HepG2 (cell line): ENCODE data around the gene INSIG2. TPM values are rescaled to one million over a fixed set of nuclear protein-coding genes. Genes with fewer than 3 reads are reported as not detected.

Experiments
- ATAC-seq: fragments of 200-7000 bp; cut with Tn5 transposase; 3 replicates; pipeline ENCODE4 v1.9.1; 2020; ENCODE audit warnings: mild to moderate bottlenecking, moderate library complexity
- BruUV-seq: library from RNA; stranded (reverse); fragments of 400-500 nt; replicated peaks from 2 replicates; lab custom pipeline; 2021; lab: Mats Ljungman, UMichigan
- CTCF ChIA-PET: fragments of 300-600 bp; formaldehyde crosslinking; extraction: SDS; loops from one replicate; lab custom pipeline; 2021; ENCODE audit warnings: low total read pairs, inconsistent platforms, low intra/inter-chr PET ratio; lab: Yijun Ruan, JAX
- POLR2A ChIA-PET: fragments of 350-600 bp; sonication (Branson Sonifier 250); formaldehyde crosslinking; loops from one replicate; lab custom pipeline; 2020; ENCODE audit warnings: antibody characterized with exemption, inconsistent platforms; lab: Yijun Ruan, JAX
- DNase-seq: peaks from one replicate; pipeline ENCODE4 v3.0.0-alpha.2; 2015; ENCODE audit warnings: low spot score
- FAIRE-seq: peaks from 3 replicates; lab custom pipeline; 2011; peaks lifted over from hg19 to GRCh38; lab: Jason Lieb, UNC
- H2AFZ ChIP-seq: one replicate; pipeline ENCODE4 v1.6.1; 2011; ENCODE audit warnings: low read length, inconsistent platforms
- H3K27ac ChIP-seq: fragments of 300-600 bp; 3 replicates; pipeline ENCODE4 v1.8.0; 2011; ENCODE audit warnings: mixed run types, mild to moderate bottlenecking, mixed read lengths, low read length, inconsistent platforms; ENCODE audit not compliant: insufficient read depth; ENCODE audit errors: extremely low read length
- H3K27me3 ChIP-seq, 2 experiments: fragments of 200-600 bp in 1 of 2; 2 replicates in 1 of 2; 3 replicates in 1 of 2; pipeline versions ENCODE4 v1.6.0 to v1.8.0; 2011; ENCODE audit warnings: low read length in 2 of 2, mild to moderate bottlenecking in 2 of 2, moderate library complexity in 2 of 2, inconsistent platforms in 1 of 2; ENCODE audit not compliant: insufficient read depth in 2 of 2, control insufficient read depth in 1 of 2
- H3K36me3 ChIP-seq, 2 experiments: fragments of 200-600 bp in 1 of 2; replicated peaks in 1 of 2; 2 replicates in 1 of 2; 3 replicates in 1 of 2; pipeline versions ENCODE4 v1.5.1 to v1.8.0; 2011; ENCODE audit warnings: low read length in 2 of 2, inconsistent platforms in 1 of 2; ENCODE audit not compliant: insufficient read depth in 2 of 2, control insufficient read depth in 1 of 2
- H3K4me1 ChIP-seq: 2 replicates; pipeline ENCODE4 v1.5.1; 2012; ENCODE audit warnings: low read length, inconsistent platforms; ENCODE audit not compliant: insufficient read depth
- H3K4me2 ChIP-seq: 2 replicates; pipeline ENCODE4 v1.6.0; 2011; ENCODE audit warnings: low read depth, low read length, inconsistent platforms
- H3K4me3 ChIP-seq, 3 experiments: fragments of 200-600 bp in 1 of 3; sonication (generic), shearing (Covaris generic) in 1 of 3; replicated peaks in 1 of 3; 2 replicates each; pipeline ENCODE4 v1.5.1; 2011 to 2016; ENCODE audit warnings: low read length in 3 of 3, inconsistent platforms in 2 of 3, low read depth in 2 of 3, mild to moderate bottlenecking in 2 of 3, control low read depth in 1 of 3, mixed read lengths in 1 of 3; ENCODE audit not compliant: insufficient read depth in 1 of 3
- H3K79me2 ChIP-seq: one replicate; pipeline ENCODE4 v1.6.1; 2011; ENCODE audit warnings: low read length, inconsistent platforms; ENCODE audit not compliant: insufficient read depth
- H3K9ac ChIP-seq: 2 replicates; pipeline ENCODE4 v1.6.0; 2011; ENCODE audit warnings: mild to moderate bottlenecking, low read depth, low read length, inconsistent platforms; ENCODE audit not compliant: insufficient read depth
- H3K9me3 ChIP-seq: 2 replicates; pipeline ENCODE4 v1.5.1; 2012; ENCODE audit warnings: mild to moderate bottlenecking, low read length
- H4K20me1 ChIP-seq: 2 replicates; pipeline ENCODE4 v1.6.0; 2011; ENCODE audit warnings: inconsistent platforms, mild to moderate bottlenecking, low read length, moderate library complexity; ENCODE audit not compliant: insufficient read depth
- EP300 ChIP-seq, 3 experiments: sonication (generic) in 1 of 3; formaldehyde crosslinking in 1 of 3; IDR thresholded peaks; 2 replicates each; pipeline versions ENCODE4 v1.5.1 to v1.6.1; 2011 to 2020; ENCODE audit warnings: low read depth in 2 of 3, low read length in 2 of 3, borderline replicate concordance in 1 of 3, improper control_type of control experiment in 1 of 3, mild to moderate bottlenecking in 1 of 3, missing genetic modification reagents in 1 of 3, moderate library complexity in 1 of 3
- KAT8 ChIP-seq: IDR thresholded peaks from 2 replicates; pipeline ENCODE4 v1.6.1; 2016; ENCODE audit warnings: missing genetic modification reagents, missing compliant biosample characterization
- PCBP2 ChIP-seq: fragments of 200-400 bp; formaldehyde crosslinking; optimal IDR thresholded peaks from 2 replicates; pipeline ENCODE3; 2018; ENCODE audit warnings: low read length, low read depth; ENCODE audit not compliant: poor library complexity, severe bottlenecking
- PHB2 ChIP-seq: fragments of 450-650 bp; IDR thresholded peaks from 2 replicates; pipeline ENCODE4 v1.6.1; 2018; ENCODE audit not compliant: partially characterized antibody
- POLR2A ChIP-seq, 2 experiments: IDR thresholded peaks; 2 replicates each; pipeline ENCODE4 v1.6.1; 2011; ENCODE audit warnings: low read depth in 2 of 2, low read length in 2 of 2, mild to moderate bottlenecking in 1 of 2, moderate library complexity in 1 of 2; ENCODE audit not compliant: insufficient read depth in 1 of 2
- SAP130 ChIP-seq: IDR thresholded peaks from 2 replicates; pipeline ENCODE4 v1.6.1; 2016; ENCODE audit warnings: low read depth
- SMARCC2 ChIP-seq: fragments of 450-650 bp; IDR thresholded peaks from 2 replicates; pipeline ENCODE4 v1.6.1; 2017; ENCODE audit warnings: antibody characterized with exemption, mild to moderate bottlenecking
- ZNF337 ChIP-seq: sonication (generic); formaldehyde crosslinking; IDR thresholded peaks from 2 replicates; pipeline ENCODE4 v1.5.1; 2020; ENCODE audit warnings: missing genetic modification reagents, low read depth, mild to moderate bottlenecking, borderline replicate concordance
- ZNF441 ChIP-seq: sonication (generic); formaldehyde crosslinking; IDR thresholded peaks from 2 replicates; pipeline ENCODE4 v1.7.0; 2021; ENCODE audit warnings: missing genetic modification reagents, borderline replicate concordance
- WGBS: methylation state at CpG from one replicate; pipeline ENCODE4 v1.1.6; 2017; ENCODE audit warnings: low lambda C conversion rate; 5-methylcytosine and 5-hydroxymethylcytosine counted together
- in situ Hi-C: cut with HindIII; loops from 2 replicates; pipeline ENCODE4 v1.10.0; 2017; ENCODE audit warnings: low pct_unique_long_range_greater_than_20kb; ENCODE audit not compliant: extremely low pct_ligation_motif_present
- intact Hi-C: fragments of 100-400 bp; cut with micrococcal nuclease; formaldehyde crosslinking; loops from one replicate; pipeline ENCODE4 v1.10.0; 2022; ENCODE audit not compliant: unreplicated experiment
- polyA plus RNA-seq, 8 experiments: library from polyadenylated mRNA; depleted of rRNA in 3 of 8; stranded (reverse) in 7 of 8; unstranded in 1 of 8; fragments of >200 nt; fragmentation: Illumina TruSeq in 4 of 8; extraction: Trizol in 4 of 8; gene quantifications; 2 replicates each; pipeline versions ENCODE4 v1.2.1 to v1.2.3, GENCODE V29; 2011 to 2016; ENCODE audit warnings: low read depth in 4 of 8, missing spikeins in 1 of 8, mixed read lengths in 1 of 8; ENCODE audit not compliant: insufficient read depth in 1 of 8
- total RNA-seq, 5 experiments: library from RNA; depleted of rRNA; stranded (reverse); fragments of >200 nt; fragmentation: Illumina TruSeq; extraction: Trizol; gene quantifications; 2 replicates each; pipeline ENCODE4 v1.2.3, GENCODE V29; 2016; ENCODE audit warnings: low read depth in 1 of 5
- TF ChIP-seq, protein P1 (sequence below): sonication (generic); formaldehyde crosslinking; IDR thresholded peaks from 2 replicates; pipeline ENCODE4 v1.5.0; 2020; ENCODE audit warnings: mild to moderate bottlenecking, missing genetic modification reagents, moderate library complexity
- TF ChIP-seq, protein P2 (sequence below): IDR thresholded peaks from 2 replicates; pipeline ENCODE4 v1.6.1; 2016
- TF ChIP-seq, protein P3 (sequence below): sonication (generic); formaldehyde crosslinking; IDR thresholded peaks from 2 replicates; pipeline ENCODE4 v1.4.0; 2020; ENCODE audit warnings: missing genetic modification reagents

The INSIG2 gene
- total and polyA plus RNA-seq, 2 of the 13 experiments (the other 11 are each of a cell fraction or from before 2014, with no cell fraction given), result 73.5 to 481 TPM

DNA sequence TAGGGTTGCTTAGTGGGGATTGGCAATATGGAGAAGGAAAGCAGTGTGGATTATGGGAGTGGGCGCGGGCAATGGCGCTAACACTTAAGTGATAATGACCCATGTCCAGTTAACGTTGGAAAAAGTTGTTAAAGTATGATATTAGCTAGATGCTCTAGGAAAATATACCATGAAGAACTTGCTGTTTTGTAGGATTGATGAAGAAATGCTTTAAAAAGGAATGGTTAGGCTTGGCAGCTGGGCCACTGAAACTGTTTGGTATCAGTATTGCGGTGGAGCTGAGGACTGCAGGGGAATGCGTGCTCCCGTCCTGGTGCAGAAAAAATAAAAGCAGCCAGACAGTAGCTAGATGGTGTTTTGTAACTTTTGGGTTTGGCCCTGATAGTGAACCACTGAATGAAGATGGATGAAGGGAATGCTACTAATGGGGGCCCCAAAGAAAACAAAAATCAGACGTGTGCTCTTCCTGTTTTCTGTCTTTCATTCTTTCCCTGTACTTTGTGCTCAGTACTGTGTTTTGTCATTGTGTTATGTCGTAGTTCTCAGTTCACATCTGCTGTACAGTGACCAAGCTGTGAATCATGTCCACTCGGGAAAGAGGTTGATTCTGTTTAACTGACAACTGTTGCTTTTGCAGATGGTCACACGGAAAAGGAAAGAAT is 999 bp downstream of the INSIG2 start (continued):
- TF ChIP-seq, protein P1, sequence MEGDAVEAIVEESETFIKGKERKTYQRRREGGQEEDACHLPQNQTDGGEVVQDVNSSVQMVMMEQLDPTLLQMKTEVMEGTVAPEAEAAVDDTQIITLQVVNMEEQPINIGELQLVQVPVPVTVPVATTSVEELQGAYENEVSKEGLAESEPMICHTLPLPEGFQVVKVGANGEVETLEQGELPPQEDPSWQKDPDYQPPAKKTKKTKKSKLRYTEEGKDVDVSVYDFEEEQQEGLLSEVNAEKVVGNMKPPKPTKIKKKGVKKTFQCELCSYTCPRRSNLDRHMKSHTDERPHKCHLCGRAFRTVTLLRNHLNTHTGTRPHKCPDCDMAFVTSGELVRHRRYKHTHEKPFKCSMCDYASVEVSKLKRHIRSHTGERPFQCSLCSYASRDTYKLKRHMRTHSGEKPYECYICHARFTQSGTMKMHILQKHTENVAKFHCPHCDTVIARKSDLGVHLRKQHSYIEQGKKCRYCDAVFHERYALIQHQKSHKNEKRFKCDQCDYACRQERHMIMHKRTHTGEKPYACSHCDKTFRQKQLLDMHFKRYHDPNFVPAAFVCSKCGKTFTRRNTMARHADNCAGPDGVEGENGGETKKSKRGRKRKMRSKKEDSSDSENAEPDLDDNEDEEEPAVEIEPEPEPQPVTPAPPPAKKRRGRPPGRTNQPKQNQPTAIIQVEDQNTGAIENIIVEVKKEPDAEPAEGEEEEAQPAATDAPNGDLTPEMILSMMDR (CRISPR knock-in tag), result 0 out of 2 replicates have a peak, but pooled peaks have one; percentile 2
- TF ChIP-seq POLR2A (IDR thresholded peaks at IDR 0.05; ENCODE audit: insufficient read depth in 1 of 2, low read depth in 2 of 2, low read length in 2 of 2) (peak; percentile 58 to 64), ZNF441 (CRISPR knock-in tag) (0 out of 2 replicates have a peak, but pooled peaks have one; percentile 22), PCBP2 (no peak)

DNA sequence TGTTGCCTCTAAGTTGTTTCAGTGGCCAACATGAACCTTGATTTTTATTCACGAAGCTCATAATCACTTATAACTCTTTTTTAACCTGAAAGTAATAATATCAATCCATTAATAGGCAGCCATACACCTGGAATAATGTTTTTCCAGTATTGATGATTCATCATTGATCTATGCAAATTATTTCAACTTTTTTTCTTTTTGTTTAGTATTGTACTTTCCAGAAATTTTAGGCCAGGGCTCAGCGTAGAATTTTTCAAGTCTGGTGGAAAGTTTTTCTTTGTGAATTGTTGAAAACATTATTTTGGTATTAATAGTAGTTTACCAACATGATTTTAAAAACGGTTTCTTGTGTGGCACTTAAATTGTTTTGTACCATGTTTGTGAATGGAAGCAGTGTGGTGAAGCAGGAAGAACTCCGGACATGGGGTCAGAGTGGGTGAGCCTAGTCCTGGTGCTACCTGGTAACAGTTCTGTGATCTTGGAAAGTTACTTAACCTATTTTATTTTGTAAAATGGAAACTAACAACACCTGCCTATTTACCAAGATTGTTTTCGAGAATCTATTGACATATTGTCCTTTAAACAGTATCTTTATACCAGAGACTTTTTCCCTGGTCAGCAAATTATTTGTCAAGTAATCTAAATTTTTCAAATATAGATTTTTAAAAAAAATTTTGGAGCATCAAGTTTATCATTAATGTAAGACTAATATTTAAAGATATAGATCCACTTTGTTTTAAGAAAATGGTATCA is 2.3 kb downstream of the INSIG2 start:
- no peaks in the 10 kb centered on the region for H3K9me3 ChIP-seq
- FAIRE-seq (no peak), DNase-seq (peak; percentile 41), ATAC-seq (no peak)
- peak overlapping the region; percentile 69 for H3K27ac ChIP-seq
- peaks cover 48% of the 10 kb centered on the region for H4K20me1 ChIP-seq
- WGBS, result 5% methylated on average over 5 of the region's 5 CpGs
- BruUV-seq, result no TSS peak
- peaks cover 1 to 10% of the 10 kb centered on the region in 2 experiments; a peak in 4 of 5 replicates for H3K36me3 ChIP-seq
- ChIA-PET POLR2A (interaction anchor here (1.0 to 2.5 kb wide), 5 partner anchors 15 to 76 kb away, joined by 4 to 10 read pairs (median 5); partner anchors contain the start of gene CCDC93), CTCF (no interaction called here)
- in situ Hi-C loops, result no loop called here
- peak overlapping the region; percentile 82 for H3K4me2 ChIP-seq
- peak overlapping the region; percentile 79 to 91 (median 89) for H3K4me3 ChIP-seq
- peaks cover 68% of the 10 kb centered on the region for H3K79me2 ChIP-seq
- no peaks in the 10 kb centered on the region; a peak in 1 of 5 replicates for H3K27me3 ChIP-seq
- intact Hi-C loops, result loop anchor here (2.0 kb wide), 1 partner anchor 276 kb away; the partner anchor contains the start of gene DDX18
- H3K4me1 ChIP-seq, result peaks cover 58% of the 10 kb centered on the region
- peak overlapping the region; percentile 81 for H3K9ac ChIP-seq
- H2AFZ ChIP-seq, result no peak overlapping the region
- peak in 1 of 2 experiments; percentile 10; a peak in 1 of 4 replicates for TF ChIP-seq EP300 (IDR thresholded peaks at IDR 0.05; ENCODE audit: low read depth in 2 of 2, low read length in 2 of 2)
- no peak for TF ChIP-seq EP300 (CRISPR knock-in tag; IDR thresholded peaks at IDR 0.05; ENCODE audit: borderline replicate concordance)
- no peak for TF ChIP-seq PHB2
- 0 out of 2 replicates have a peak, but pooled peaks have one; percentile 24 for TF ChIP-seq ZNF337 (CRISPR knock-in tag)
- TF ChIP-seq SAP130 (CRISPR knock-in tag), result peak; percentile 69
- TF ChIP-seq, protein P2, sequence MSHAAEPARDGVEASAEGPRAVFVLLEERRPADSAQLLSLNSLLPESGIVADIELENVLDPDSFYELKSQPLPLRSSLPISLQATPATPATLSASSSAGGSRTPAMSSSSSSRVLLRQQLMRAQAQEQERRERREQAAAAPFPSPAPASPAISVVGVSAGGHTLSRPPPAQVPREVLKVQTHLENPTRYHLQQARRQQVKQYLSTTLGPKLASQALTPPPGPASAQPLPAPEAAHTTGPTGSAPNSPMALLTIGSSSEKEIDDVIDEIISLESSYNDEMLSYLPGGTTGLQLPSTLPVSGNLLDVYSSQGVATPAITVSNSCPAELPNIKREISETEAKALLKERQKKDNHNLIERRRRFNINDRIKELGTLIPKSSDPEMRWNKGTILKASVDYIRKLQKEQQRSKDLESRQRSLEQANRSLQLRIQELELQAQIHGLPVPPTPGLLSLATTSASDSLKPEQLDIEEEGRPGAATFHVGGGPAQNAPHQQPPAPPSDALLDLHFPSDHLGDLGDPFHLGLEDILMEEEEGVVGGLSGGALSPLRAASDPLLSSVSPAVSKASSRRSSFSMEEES (CRISPR knock-in tag), result no peak
- TF ChIP-seq SMARCC2, result no peak
- TF ChIP-seq, protein P3, sequence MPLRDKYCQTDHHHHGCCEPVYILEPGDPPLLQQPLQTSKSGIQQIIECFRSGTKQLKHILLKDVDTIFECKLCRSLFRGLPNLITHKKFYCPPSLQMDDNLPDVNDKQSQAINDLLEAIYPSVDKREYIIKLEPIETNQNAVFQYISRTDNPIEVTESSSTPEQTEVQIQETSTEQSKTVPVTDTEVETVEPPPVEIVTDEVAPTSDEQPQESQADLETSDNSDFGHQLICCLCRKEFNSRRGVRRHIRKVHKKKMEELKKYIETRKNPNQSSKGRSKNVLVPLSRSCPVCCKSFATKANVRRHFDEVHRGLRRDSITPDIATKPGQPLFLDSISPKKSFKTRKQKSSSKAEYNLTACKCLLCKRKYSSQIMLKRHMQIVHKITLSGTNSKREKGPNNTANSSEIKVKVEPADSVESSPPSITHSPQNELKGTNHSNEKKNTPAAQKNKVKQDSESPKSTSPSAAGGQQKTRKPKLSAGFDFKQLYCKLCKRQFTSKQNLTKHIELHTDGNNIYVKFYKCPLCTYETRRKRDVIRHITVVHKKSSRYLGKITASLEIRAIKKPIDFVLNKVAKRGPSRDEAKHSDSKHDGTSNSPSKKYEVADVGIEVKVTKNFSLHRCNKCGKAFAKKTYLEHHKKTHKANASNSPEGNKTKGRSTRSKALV, result 0 out of 2 replicates have a peak, but pooled peaks have one; percentile 25
- TF ChIP-seq KAT8 (CRISPR knock-in tag), result 0 out of 2 replicates have a peak, but pooled peaks have one; percentile 14
